Right lung (tissue), 5 donors: ENCODE data around the gene GREM2. TPM values are rescaled to one million over a fixed set of nuclear protein-coding genes. Genes with fewer than 3 reads are reported as not detected.

Source experiments
- DNase-seq, 2 donors: peaks; one replicate each; pipeline ENCODE4 v3.0.0-alpha.2; 2013
- polyA plus RNA-seq, 5 donors: library from polyadenylated mRNA; unstranded; fragments of 120-200 nt; gene quantifications; one replicate each; pipeline versions ENCODE4 v1.2.1 to v1.2.3, GENCODE V29; 2013; ENCODE audit warnings: inconsistent platforms in 1 of 5, low replicate concordance in 1 of 5; ENCODE audit not compliant: insufficient read length in 5 of 5, insufficient read depth in 1 of 5

Gene GREM2
- polyA plus RNA-seq, 5 donors, result 2.0 to 4.0 (median 3.0) TPM

GRCh38 chr1:240562779-240563178, 49.2 kb downstream of the GREM2 start:
- DNase-seq, result no peak

GRCh38 chr1:240562111-240562590, 49.8 kb downstream of the GREM2 start:
- no peak for DNase-seq

GRCh38 chr1:240559781-240560180, 52.2 kb downstream of the GREM2 start:
- no peak for DNase-seq

GRCh38 chr1:240555524-240555923, 56.4 kb downstream of the GREM2 start:
- DNase-seq, result no peak

GRCh38 chr1:240553351-240553750, 58.6 kb downstream of the GREM2 start:
- DNase-seq, result no peak

- DNase-seq, result no peak
Observed at GRCh38 chr1:240539769-240540414, 72.1 kb downstream of the GREM2 start.

GRCh38 chr1:240538776-240539430, 73.1 kb downstream of the GREM2 start:
- no peak for DNase-seq

GRCh38 chr1:240533154-240533780, 78.7 kb downstream of the GREM2 start:
- no peak for DNase-seq

- no peak for DNase-seq
Observed at GRCh38 chr1:240528591-240528990, 83.4 kb downstream of the GREM2 start.

GRCh38 chr1:240527086-240527485, 84.9 kb downstream of the GREM2 start:
- peak in 1 of 2 donors; percentile 32 for DNase-seq

GRCh38 chr1:240526312-240526711, 85.6 kb downstream of the GREM2 start:
- no peak for DNase-seq

- no peak for DNase-seq
Observed at GRCh38 chr1:240524356-240525069, 87.4 kb downstream of the GREM2 start.

GRCh38 chr1:240522122-240522822, 89.7 kb downstream of the GREM2 start:
- no peak for DNase-seq

- no peak for DNase-seq
Observed at GRCh38 chr1:240517891-240518290, 94.1 kb downstream of the GREM2 start.

- no peak for DNase-seq
Observed at GRCh38 chr1:240516069-240516468, 95.9 kb downstream of the GREM2 start.

GRCh38 chr1:240515505-240515904, 96.5 kb downstream of the GREM2 start:
- DNase-seq, result no peak

- no peak for DNase-seq
Observed at GRCh38 chr1:240511789-240512188, 100.2 kb downstream of the GREM2 start.

GRCh38 chr1:240508950-240509349, 103.0 kb downstream of the GREM2 start:
- no peak for DNase-seq

- no peak for DNase-seq
Observed at GRCh38 chr1:240508201-240508600, 103.8 kb downstream of the GREM2 start.

- DNase-seq, result no peak
Observed at GRCh38 chr1:240506176-240506575, 105.8 kb downstream of the GREM2 start.

GRCh38 chr1:240503558-240503957, 108.4 kb downstream of the GREM2 start:
- no peak for DNase-seq

GRCh38 chr1:240503036-240503435, 108.9 kb downstream of the GREM2 start:
- DNase-seq, result no peak
